ENCODE data around the gene LCN2. TPM values are rescaled to one million over a fixed set of nuclear protein-coding genes. Genes with fewer than 3 reads are reported as not detected.
"Not testable (repeated sequence)": the region's sequence is repeated elsewhere in the genome, so short reads cannot be mapped to it uniquely, and the experiment has no call there.

LCN2 gene
- 23.6 and 38.2 TPM in 2 replicates for total RNA-seq

GRCh38 chr9:128149001-128149701 lies at the start of gene LCN2:
TSS of gene LCN2 (plus strand) at chr9:128149453. CDS start at chr9:128149526, 73 bp downstream.
- peak; percentile 93 for DNase-seq (ENCODE audit: low read depth)

- no peak for DNase-seq (ENCODE audit: low read depth)
Observed at GRCh38 chr9:128099932-128100491, 49.2 kb upstream of the LCN2 start.

DNA sequence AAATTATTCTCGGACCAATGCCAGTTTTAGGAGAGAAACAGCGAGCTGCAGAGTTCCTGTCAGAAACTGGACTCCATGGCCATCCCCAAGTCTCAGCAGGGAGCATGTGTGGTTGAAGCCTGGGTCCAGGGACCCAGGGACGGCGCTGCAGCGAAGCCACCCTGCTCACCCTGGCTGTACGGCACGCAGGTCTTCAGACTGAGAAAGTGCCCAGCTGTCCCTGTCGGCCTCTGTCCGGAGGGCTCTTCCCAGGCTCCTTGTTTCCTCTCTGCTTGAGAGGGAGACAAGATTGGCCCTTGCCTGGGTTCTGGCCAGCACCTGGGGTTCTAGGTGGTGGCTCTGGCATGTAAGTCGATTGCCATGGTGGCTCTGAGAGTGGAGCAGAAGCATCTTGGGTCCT lies 48.7 kb upstream of the LCN2 start:
- DNase-seq (ENCODE audit: low read depth): no peak

DNA sequence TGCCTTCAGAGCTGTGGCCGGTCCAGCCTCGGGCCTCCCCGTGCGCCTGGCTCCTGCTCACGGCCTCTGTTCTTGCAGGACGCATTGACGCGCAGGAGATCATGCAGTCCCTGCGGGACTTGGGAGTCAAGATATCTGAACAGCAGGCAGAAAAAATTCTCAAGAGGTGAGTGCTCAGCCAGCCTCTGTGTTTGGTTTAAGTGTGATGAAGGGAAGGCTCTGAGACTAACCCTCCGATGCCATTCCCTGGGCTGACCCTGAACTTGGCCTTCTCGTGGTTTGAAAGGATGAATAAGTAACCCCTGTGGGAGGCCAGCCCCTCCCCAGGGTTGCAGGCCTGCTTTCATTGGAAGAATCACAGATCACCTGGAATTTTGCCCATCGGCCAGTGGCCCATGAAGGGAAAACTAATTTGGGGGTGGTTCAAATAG lies 48.0 kb upstream of the LCN2 start:
- DNase-seq (ENCODE audit: low read depth): peak; percentile 84

DNA sequence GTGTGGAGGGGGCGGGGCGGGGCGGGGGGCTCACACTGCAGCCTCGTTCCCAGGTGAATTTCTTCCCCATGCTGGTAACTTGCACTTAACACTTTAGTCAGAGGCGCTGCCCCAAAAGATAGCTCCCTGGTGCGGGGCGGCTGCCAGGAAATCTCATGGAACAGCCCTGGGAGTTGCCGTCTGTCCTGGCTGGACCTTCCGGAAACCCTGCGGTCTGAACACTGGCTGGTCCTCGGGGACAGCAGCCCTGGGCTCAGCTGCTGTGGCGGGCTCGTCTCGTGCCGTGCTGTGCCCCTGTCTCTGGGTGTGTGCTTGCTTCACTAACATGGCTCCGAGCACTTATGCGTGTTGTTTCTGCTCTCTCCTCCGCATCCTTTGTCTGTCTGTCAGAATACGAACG lies 47.6 kb upstream of the LCN2 start:
- DNase-seq (ENCODE audit: low read depth): no peak

DNA sequence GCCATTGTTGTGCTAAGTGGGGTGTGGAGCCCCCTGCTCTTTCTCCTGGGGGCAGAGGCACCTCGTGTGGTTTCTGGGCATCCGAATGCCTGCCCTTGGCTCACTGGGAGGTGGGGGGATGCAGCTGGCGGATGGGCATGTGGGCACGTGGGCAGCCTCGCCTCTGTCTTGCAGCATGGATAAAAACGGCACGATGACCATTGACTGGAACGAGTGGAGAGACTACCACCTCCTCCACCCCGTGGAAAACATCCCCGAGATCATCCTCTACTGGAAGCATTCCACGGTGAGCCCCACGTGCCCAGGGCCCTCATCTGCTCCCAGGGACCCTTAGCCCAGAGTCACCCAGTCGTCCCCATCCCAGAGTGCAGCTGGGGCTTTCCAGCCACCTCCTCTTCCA lies 47.1 kb upstream of the LCN2 start:
- no peak for DNase-seq (ENCODE audit: low read depth)

DNA sequence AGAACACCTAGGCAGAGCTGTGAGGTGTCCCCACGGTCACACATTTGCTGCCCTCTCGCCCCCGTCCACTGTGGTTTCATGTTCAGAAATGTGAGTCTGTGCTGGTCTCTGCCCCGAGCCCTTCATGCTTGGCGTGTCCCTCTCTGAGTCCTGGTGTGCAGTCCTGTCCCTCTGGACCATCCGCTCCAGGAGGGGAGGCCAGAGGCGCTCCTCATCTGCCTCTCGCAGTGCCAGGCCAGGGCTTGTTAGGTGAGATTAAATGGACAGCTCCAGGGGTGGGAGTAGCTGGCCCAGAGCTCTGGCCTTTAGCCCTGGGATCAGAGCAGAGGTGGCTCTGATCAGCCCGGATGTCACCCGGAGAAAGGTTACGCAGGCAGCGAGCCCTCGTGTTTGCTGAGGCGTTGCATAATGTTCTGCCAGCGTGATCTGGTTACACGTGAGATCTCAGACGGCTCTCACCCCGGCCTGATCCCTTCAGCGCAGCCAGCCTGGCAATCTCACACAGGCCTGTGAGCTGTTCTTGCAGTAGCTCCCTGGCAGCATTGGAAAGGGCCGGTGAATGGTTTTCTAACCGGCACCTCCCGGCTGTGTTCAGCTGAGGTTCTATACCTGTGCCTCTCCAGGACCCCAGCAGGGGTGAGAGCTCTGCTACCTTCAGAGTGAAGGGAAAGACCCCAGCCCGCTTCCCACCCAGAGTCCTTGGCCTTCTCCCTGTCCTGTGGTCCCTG lies 46.2 kb upstream of the LCN2 start:
- DNase-seq (ENCODE audit: low read depth): no peak

DNA sequence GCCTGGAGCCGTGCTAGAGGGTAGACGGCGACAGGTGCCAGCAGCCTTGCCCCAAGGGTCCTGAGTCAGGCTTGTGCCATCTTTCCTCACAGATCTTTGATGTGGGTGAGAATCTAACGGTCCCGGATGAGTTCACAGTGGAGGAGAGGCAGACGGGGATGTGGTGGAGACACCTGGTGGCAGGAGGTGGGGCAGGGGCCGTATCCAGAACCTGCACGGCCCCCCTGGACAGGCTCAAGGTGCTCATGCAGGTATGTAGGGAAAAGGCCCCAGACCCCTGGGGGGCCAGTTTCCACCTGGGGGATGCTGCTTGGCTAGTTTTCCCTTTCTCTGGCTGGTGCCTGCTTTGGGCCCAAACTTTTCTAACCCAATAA lies 45.7 kb upstream of the LCN2 start:
- DNase-seq (ENCODE audit: low read depth): no peak

DNA sequence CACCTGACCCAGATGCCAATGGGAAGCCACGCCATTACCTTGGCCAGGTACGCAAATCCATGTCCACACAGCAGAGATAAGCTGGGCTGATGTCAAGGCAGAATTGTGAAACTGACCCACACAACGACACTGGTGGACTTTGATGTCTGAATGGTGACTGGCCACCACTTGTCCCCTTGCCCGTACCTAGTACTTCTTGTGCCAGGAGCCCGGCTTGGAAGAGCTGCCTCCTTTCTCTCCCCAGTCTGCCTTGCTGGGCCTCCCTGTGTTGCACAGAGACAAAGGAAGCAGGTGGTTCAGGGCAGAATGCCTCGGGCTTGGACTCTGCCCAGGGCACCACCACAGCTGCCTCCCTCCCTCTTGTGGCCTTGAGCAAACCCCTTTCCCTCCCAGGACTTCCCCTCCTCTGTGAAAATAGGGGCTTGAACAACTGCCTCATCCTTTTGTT lies 45.1 kb upstream of the LCN2 start:
- peak; percentile 57 for DNase-seq (ENCODE audit: low read depth)

DNA sequence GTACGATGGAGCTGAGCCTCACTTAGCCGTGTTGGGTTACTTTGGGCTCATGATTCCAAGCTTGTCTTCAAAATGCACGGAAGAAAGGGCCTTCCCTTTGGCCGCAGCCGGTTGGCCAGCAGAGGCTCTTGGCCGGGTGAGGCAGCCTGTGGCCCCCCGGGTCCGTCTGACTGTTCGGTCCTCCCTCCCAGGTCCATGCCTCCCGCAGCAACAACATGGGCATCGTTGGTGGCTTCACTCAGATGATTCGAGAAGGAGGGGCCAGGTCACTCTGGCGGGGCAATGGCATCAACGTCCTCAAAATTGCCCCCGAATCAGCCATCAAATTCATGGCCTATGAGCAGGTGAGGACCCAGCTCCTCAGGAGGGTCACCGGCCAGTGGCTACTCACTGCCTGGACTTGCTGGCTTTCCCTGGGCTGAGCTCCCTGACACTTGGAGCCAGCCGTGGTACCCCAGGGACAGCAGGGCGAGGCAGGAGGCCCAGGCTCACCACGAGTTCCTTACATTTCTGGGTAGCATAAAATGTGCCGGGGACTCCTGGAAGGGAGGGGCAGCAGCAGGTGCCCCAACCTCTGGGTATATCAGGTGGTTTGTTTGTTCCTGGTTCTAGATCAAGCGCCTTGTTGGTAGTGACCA lies 43.6 kb upstream of the LCN2 start:
- DNase-seq (ENCODE audit: low read depth): no peak

DNA sequence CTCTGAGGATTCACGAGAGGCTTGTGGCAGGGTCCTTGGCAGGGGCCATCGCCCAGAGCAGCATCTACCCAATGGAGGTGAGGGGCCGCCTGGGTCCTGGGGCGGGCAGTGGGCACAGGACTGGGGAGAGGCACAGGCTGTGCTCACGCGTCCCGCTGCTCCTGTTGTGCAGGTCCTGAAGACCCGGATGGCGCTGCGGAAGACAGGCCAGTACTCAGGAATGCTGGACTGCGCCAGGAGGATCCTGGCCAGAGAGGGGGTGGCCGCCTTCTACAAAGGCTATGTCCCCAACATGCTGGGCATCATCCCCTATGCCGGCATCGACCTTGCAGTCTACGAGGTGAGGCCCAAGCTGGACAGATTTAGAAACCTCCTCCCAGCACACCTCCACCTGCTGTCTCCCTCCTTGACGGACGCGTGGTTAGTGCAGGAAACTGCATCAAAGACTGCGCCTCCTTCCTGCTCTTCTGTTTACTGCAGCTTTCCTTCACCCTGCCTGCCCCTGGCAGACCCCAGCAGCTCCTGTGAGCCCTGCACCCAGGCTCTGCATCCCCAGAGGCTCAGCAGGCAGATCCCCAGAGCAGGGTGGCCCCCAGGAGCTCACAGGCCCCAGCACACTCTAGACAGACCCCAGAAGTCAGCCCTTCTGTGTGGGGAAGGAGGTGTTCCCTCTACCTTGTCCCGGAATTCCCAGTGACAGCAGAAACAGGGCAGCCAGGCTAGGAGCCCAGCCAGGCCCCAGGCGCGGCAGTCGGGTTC lies 42.9 kb upstream of the LCN2 start:
- DNase-seq (ENCODE audit: low read depth): no peak

GRCh38 chr9:128106940-128107467 lies 42.2 kb upstream of the LCN2 start:
- DNase-seq (ENCODE audit: low read depth): no peak

GRCh38 chr9:128107468-128108268 lies 41.6 kb upstream of the LCN2 start:
- DNase-seq (ENCODE audit: low read depth): no peak

- DNase-seq (ENCODE audit: low read depth): no peak
Observed at GRCh38 chr9:128108269-128109049, 40.8 kb upstream of the LCN2 start.

- DNase-seq (ENCODE audit: low read depth): no peak
Observed at GRCh38 chr9:128109050-128109709, 40.1 kb upstream of the LCN2 start.

DNA sequence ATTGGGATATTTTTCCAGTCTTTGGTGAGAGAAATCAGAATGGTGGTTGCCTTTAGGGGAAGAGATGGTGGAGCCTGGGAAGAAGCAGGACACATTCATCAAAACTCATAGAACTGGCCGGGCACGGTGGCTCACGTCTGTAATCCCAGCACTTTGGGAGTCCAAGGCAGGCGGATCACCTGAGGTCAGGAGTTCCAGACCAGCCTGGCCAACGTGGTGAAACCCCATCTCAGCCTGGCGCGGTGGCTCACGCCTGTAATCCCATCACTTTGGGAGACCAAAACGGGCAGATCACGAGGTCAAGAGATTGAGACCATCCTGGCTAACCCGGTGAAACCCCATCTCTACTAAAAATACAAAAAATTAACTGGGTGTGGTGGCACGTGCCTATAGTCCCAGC lies 37.5 kb upstream of the LCN2 start:
- not testable (repeated sequence) for DNase-seq (ENCODE audit: low read depth)

GRCh38 chr9:128113526-128114325 lies 35.5 kb upstream of the LCN2 start:
- DNase-seq (ENCODE audit: low read depth): no peak
